ENCODE results near the gene SELENOT. TPM values are rescaled to one million over a fixed set of nuclear protein-coding genes. Genes with fewer than 3 reads are reported as not detected.

SELENOT gene
- total RNA-seq, 1 experiment from 2014 or later = 73.8 TPM

GRCh38 chr3:150607267-150608065 lies 4.3 kb downstream of the SELENOT start:
- Histone ChIP-seq H3K27ac (ENCODE audit: insufficient read length, low read depth, low read length) (peak overlapping the region; percentile 25), H2BK5ac (ENCODE audit: insufficient read length, low read length) (no peak overlapping the region), H3K56ac (ENCODE audit: insufficient read length, low read depth, low read length) (no peak overlapping the region), H4K8ac (replicated peaks; ENCODE audit: insufficient read length, low read depth, low read length) (no peak overlapping the region), H3K9me3 (ENCODE audit: control insufficient read depth, low read depth, low read length) (no peaks in the 10 kb centered on the region), H3K23me2 (ENCODE audit: insufficient read length, low read depth, low read length, poor library complexity, severe bottlenecking) (peaks cover 6% of the 10 kb centered on the region), H3K79me1 (ENCODE audit: insufficient read depth, low read depth, low read length, poor library complexity, severe bottlenecking) (peaks cover 2% of the 10 kb centered on the region), H4K20me1 (ENCODE audit: control insufficient read depth, insufficient read depth, insufficient read length) (no peaks in the 10 kb centered on the region), H2BK120ac (ENCODE audit: low read depth, low read length, poor library complexity, severe bottlenecking) (no peak overlapping the region), H2BK12ac (ENCODE audit: insufficient read length, low read depth, low read length) (no peak overlapping the region), H3K4ac (ENCODE audit: low read depth, low read length) (no peak overlapping the region), H2BK15ac (ENCODE audit: low read depth, low read length) (no peak overlapping the region), H4K91ac (ENCODE audit: insufficient read length, low read depth, low read length) (no peak overlapping the region), H2AK5ac (ENCODE audit: insufficient read length, low read length) (no peak overlapping the region), H3K9ac (ENCODE audit: extremely low read depth, insufficient read length, low read length) (no peak overlapping the region), H3K27me3 (ENCODE audit: insufficient read depth, low read length) (no peaks in the 10 kb centered on the region), H3K79me2 (ENCODE audit: insufficient read depth, low read length) (peaks cover 32% of the 10 kb centered on the region; the same call in 1 of the 2 replicates), H2AFZ (ENCODE audit: low read length) (no peak overlapping the region), H4K5ac (ENCODE audit: insufficient read length, low read depth, low read length) (no peak overlapping the region), H3K4me2 (ENCODE audit: insufficient read depth, insufficient read length, low read length) (no peak overlapping the region), H3K14ac (ENCODE audit: insufficient read depth, low read length) (no peak overlapping the region), H3K4me1 (ENCODE audit: insufficient read depth, low read length) (peaks cover 5% of the 10 kb centered on the region; the same call in 1 of the 2 replicates), H3K18ac (ENCODE audit: insufficient read length, low read depth, low read length) (no peak overlapping the region), H2BK20ac (ENCODE audit: low read depth, low read length, poor library complexity, severe bottlenecking) (no peak overlapping the region), H3T11ph (ENCODE audit: low read length) (no peak overlapping the region), H3K23ac (ENCODE audit: insufficient read length, low read depth, low read length) (no peak overlapping the region)
- Mint-ChIP-seq H3K36me3 (ENCODE audit: insufficient read depth in 1 of 3, low read depth in 3 of 3) (peaks cover 13 to 31% (median 25%) of the 10 kb centered on the region in 3 experiments), H3K4me3 (no peak overlapping the region), H3K4me1 (peaks cover 28 to 46% of the 10 kb centered on the region in 2 experiments), H3K27me3 (ENCODE audit: low read depth) (no peaks in the 10 kb centered on the region), H3K9me3 (no peaks in the 10 kb centered on the region), H3K27ac (peak overlapping the region; percentile 12 to 66 (median 37); a peak in 6 of 7 replicates)
- WGBS (ENCODE audit: extremely low coverage, insufficient read length, low lambda C conversion rate) = no CpG with 5 or more reads among the region's 8 CpGs
- no peak for TF ChIP-seq CTCF (conservative IDR thresholded peaks at IDR 0.05)
- no peak for DNase-seq

All from H9 (cell line).